HUES48 (cell line): ENCODE data around the gene PCSK2.

Experiments
- H3K27ac ChIP-seq: one replicate; pipeline ENCODE4 v1.7.0; 2013; ENCODE audit warnings: low read depth, low read length, inconsistent platforms
- H3K27me3 ChIP-seq: 2 replicates; pipeline ENCODE4 v1.6.1; 2013; ENCODE audit warnings: mild to moderate bottlenecking, low read length; ENCODE audit not compliant: control insufficient read depth, insufficient read depth
- H3K36me3 ChIP-seq: 2 replicates; pipeline ENCODE4 v1.6.1; 2013; ENCODE audit warnings: low read length; ENCODE audit not compliant: control insufficient read depth, insufficient read depth
- H3K4me1 ChIP-seq: 2 replicates; pipeline ENCODE4 v1.6.1; 2013; ENCODE audit warnings: mild to moderate bottlenecking, low read length; ENCODE audit not compliant: control insufficient read depth, insufficient read depth
- H3K4me3 ChIP-seq: 2 replicates; pipeline ENCODE4 v1.5.1; 2013; ENCODE audit warnings: mild to moderate bottlenecking, low read depth, low read length
- H3K9ac ChIP-seq: 2 replicates; pipeline ENCODE4 v1.6.1; 2013; ENCODE audit warnings: mild to moderate bottlenecking, low read depth, low read length, moderate library complexity
- H3K9me3 ChIP-seq: 2 replicates; pipeline ENCODE4 v1.6.1; 2013; ENCODE audit warnings: low read length; ENCODE audit not compliant: control insufficient read depth, insufficient read depth

PCSK2 gene

DNA sequence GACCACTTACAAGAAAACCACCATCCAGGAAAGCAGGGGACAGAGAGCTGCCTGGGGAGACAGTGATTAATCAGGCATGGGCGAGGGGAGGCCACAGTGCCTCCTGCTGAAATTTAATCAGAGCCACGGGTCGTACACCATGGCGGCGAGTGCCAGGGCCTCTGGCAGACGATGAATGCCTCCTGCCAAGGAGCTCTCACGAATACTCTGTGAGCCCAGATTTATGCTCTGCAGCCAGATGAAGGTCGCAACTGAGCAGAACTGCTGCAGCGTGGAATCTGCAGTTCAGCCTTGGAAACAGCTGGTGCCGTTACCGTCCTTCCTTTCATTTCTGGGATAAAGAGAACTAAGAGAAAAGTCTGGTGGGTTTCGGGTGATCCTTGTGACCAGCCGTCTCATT lies 218.7 kb downstream of the PCSK2 start:
- Histone ChIP-seq H3K27ac (no peak overlapping the region), H3K4me1 (no peaks in the 10 kb centered on the region), H3K9ac (no peak overlapping the region), H3K27me3 (no peaks in the 10 kb centered on the region), H3K9me3 (no peaks in the 10 kb centered on the region), H3K36me3 (no peaks in the 10 kb centered on the region), H3K4me3 (no peak overlapping the region)

DNA sequence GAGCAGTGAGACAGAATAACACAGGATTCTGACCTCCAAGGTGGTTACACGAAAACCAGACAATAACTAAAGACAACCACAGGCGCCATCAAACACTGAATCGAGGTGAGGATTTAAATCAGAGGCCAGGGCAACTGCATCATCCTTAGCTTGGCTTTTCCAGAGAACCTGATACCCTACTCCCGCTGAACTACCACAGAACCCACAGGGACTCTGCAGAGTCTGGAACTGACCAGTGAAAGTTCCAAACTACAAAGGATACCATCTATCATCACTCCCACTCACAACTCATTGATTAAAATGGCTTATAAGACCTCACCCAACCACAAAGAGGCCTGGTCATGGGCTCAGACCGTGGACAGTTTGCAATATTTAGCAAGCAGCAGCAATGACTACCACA lies 219.3 kb downstream of the PCSK2 start:
- Histone ChIP-seq H3K4me3 (no peak overlapping the region), H3K27me3 (no peaks in the 10 kb centered on the region), H3K9ac (no peak overlapping the region), H3K36me3 (no peaks in the 10 kb centered on the region), H3K4me1 (no peaks in the 10 kb centered on the region), H3K27ac (no peak overlapping the region), H3K9me3 (no peaks in the 10 kb centered on the region)

DNA sequence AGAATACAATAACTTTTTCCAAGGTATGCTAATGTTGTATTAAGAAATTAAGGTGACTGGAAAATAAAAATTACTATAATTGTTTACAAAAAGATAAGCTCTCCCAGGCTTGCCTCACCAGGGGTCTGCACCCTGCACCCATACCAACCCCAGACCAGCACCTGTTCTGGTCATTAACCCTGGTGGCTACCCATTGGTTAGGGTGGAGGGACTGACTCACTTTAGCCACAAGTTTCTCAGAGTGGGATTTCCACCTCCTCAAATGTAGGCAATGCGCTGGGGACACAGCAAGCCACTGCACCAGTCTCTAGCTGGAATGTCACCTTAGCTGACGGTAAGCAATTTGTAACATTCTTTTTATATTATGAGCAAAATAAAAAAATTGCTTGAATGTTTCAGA lies 221.2 kb downstream of the PCSK2 start:
- Histone ChIP-seq H3K36me3 (no peaks in the 10 kb centered on the region), H3K27me3 (no peaks in the 10 kb centered on the region), H3K27ac (no peak overlapping the region), H3K9me3 (no peaks in the 10 kb centered on the region), H3K4me3 (no peak overlapping the region), H3K9ac (no peak overlapping the region), H3K4me1 (no peaks in the 10 kb centered on the region)

DNA sequence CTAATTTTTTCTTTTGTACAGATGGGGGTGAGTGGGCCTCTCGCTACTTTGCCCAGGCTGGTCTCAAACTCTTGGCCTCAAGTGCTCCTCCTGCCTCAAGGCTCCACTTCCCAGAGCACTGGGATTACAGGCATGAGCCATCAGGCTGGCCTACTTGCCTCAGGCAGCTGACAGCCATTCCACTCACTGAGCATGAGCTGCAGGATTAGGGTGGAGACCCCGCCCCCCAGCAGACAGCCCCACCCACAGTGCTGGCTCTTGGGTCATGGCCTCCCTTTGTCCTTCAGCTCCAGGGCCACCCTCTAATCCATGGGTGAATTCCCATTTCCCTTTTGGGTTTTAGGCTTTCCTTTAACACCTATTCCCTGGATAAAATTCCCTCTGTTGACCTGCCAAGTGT lies 222.2 kb downstream of the PCSK2 start:
- no peaks in the 10 kb centered on the region for H3K4me1 ChIP-seq
- H3K27ac ChIP-seq, result no peak overlapping the region
- H3K4me3 ChIP-seq, result no peak overlapping the region
- no peak overlapping the region for H3K9ac ChIP-seq
- H3K27me3 ChIP-seq, result no peaks in the 10 kb centered on the region
- H3K36me3 ChIP-seq, result no peaks in the 10 kb centered on the region
- H3K9me3 ChIP-seq, result no peaks in the 10 kb centered on the region

DNA sequence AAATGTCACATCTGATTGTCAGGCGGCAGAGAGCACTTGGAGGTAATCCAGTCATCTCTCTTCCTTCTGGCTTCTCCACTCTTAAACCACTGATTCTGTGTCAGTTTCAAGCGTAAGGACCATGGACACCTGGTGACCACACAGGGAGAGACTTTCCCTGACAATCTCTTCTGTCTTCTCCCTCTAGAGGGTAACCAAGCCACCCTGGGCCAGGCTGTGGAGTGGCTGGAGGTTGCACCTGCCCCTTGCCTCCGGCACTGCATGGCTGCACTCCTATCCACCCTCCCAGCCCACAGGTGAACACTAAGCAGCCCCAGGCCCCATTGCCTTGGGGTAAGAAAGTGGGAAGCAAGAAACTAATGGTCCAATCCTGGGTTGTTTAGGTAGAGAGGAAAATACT lies 225.6 kb downstream of the PCSK2 start:
- Histone ChIP-seq H3K27ac (no peak overlapping the region), H3K4me1 (no peaks in the 10 kb centered on the region), H3K27me3 (no peaks in the 10 kb centered on the region; the same call in 1 of the 2 replicates)

DNA sequence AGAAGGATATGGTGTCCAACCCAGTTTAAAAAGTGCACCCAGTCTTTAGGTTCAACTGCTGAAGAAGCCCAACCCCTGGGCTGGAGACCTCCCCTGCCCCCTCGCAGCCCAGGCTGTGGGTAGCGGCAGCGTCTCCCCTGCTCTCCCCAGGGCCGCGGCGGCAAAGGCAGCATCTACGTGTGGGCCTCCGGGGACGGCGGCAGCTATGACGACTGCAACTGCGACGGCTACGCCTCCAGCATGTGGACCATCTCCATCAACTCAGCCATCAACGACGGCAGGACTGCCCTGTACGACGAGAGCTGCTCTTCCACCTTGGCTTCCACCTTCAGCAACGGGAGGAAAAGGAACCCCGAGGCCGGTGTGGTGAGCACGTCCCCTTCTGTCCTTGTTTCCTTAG lies 226.8 kb downstream of the PCSK2 start:
- H3K27me3 ChIP-seq, result no peaks in the 10 kb centered on the region; the same call in 1 of the 2 replicates
- H3K9ac ChIP-seq, result no peak overlapping the region
- H3K4me3 ChIP-seq, result no peak overlapping the region
- H3K9me3 ChIP-seq, result no peaks in the 10 kb centered on the region
- H3K4me1 ChIP-seq, result no peaks in the 10 kb centered on the region
- H3K36me3 ChIP-seq, result no peaks in the 10 kb centered on the region
- H3K27ac ChIP-seq, result no peak overlapping the region

More for the DNA sequence above, 225.6 kb downstream of the PCSK2 start:
- no peak overlapping the region for H3K4me3 ChIP-seq
- no peaks in the 10 kb centered on the region for H3K36me3 ChIP-seq
- H3K9me3 ChIP-seq, result no peaks in the 10 kb centered on the region
- H3K9ac ChIP-seq, result no peak overlapping the region

DNA sequence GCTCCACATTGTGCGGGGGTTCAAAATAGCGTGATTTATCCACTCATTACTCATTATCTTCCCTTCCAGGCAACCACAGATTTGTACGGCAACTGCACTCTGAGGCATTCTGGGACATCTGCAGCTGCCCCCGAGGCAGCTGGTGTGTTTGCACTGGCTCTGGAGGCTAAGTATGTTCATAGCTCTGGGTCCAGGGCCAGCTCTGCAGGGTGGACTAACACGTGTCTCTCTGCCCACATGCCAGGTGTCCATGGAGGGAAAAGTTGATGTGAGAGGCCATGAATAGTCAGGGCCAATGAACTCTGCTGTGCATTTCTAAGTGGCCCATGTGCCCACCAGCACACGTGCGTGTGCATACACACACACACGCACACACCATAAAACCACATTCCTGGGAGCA lies 229.4 kb downstream of the PCSK2 start:
- no peaks in the 10 kb centered on the region; the same call in 1 of the 2 replicates for H3K27me3 ChIP-seq
- no peaks in the 10 kb centered on the region for H3K4me1 ChIP-seq
- no peak overlapping the region for H3K4me3 ChIP-seq
- no peak overlapping the region for H3K27ac ChIP-seq
- no peak overlapping the region for H3K9ac ChIP-seq
- no peaks in the 10 kb centered on the region for H3K36me3 ChIP-seq
- H3K9me3 ChIP-seq, result no peaks in the 10 kb centered on the region

DNA sequence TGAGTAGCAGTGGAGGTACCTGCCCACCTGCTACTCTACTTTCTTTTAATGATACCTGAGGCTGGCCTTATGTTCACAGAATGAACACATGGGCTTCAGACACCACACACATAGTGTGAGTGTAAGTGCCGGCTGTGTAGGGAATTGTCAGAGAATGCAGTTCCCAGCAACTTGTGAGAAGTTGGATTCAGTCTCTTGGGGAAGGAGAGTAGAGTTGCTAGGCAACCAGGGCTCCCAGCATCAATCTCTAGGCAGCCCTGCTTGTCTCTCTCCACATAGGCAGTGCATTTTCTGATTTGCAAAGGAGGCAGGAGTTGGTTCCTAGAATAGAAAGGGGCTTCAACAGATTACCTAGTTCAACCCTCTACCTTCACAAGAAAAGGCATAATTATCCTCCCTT lies 230.2 kb downstream of the PCSK2 start:
- Histone ChIP-seq H3K4me3 (no peak overlapping the region), H3K27ac (no peak overlapping the region), H3K9me3 (no peaks in the 10 kb centered on the region), H3K9ac (no peak overlapping the region), H3K4me1 (no peaks in the 10 kb centered on the region), H3K36me3 (no peaks in the 10 kb centered on the region), H3K27me3 (no peaks in the 10 kb centered on the region; the same call in 1 of the 2 replicates)

DNA sequence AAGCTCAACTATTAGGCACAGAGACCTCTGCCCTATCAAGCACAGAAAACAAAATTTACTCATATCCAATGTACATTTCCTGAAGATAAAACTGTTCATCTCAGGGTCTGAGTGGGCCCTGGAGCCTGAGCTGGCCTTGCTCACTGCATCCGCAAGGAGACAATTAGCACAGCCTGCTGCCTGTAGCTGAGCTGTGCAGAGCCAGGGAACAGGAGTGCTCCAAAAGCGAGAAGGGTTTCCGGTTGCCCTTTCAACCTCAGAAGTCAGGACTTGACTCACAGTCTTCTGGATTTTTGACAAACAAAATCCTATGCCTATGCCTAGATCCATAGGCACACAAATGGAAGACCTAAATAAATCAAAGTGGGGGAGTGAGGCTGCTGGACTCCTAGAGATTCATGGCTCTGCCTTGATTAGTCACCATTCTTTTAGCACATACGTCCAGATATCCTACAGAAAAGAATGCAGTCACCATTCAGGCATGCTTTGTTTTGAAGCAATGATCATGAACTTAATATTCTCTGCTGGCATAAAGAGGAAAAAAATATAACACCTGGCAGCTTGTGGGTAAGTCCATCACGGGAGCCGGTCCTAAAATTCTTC lies 230.8 kb downstream of the PCSK2 start:
- no peak overlapping the region for H3K9ac ChIP-seq

DNA sequence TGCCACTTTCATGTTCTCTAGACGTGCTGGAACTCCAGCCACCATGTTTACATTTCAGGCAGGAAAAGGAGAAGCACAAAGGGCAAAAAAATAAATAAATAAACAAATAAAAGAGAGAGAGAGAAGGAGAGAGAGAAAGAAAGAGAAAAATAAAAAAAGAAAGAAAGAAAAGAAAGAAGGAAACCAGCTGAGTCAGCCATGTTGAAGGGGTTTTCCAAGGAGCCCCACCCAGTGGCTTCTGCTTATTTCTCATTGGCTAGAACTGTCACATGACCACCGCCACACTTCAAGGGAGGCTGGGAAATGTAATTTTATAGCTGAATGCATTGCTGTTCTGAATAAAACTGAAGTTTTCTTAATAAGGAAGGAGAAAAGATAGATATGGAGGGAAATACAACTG lies 233.3 kb downstream of the PCSK2 start:
- Histone ChIP-seq H3K27ac (no peak overlapping the region), H3K4me1 (no peaks in the 10 kb centered on the region), H3K9ac (no peak overlapping the region), H3K27me3 (no peaks in the 10 kb centered on the region), H3K9me3 (no peaks in the 10 kb centered on the region), H3K4me3 (no peak overlapping the region), H3K36me3 (no peaks in the 10 kb centered on the region)

More for the DNA sequence above, 230.8 kb downstream of the PCSK2 start:
- H3K4me1 ChIP-seq, result no peaks in the 10 kb centered on the region
- H3K4me3 ChIP-seq, result no peak overlapping the region
- no peaks in the 10 kb centered on the region; the same call in 1 of the 2 replicates for H3K27me3 ChIP-seq
- no peaks in the 10 kb centered on the region for H3K9me3 ChIP-seq
- H3K36me3 ChIP-seq, result no peaks in the 10 kb centered on the region
- H3K27ac ChIP-seq, result no peak overlapping the region

DNA sequence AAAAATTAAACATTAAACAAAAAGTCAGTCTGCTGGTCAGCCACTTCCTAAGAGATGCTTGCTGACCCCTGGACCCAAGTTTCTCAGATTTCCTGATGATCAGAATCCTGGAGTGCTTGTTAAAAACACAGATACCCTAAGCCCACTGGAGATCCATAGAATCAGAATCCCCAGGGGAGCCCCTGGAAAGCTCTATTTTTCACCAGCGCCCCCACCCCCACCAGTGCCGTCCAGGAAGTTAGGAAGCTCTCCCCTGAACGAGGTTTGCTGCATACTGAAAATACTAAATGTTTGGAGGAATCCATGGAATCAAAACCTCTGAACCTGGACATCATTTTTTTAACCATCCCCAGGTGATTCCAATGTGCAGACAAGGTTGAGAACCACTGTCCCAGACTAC lies 235.1 kb downstream of the PCSK2 start:
- Histone ChIP-seq H3K9ac (no peak overlapping the region), H3K4me3 (no peak overlapping the region), H3K27me3 (no peaks in the 10 kb centered on the region), H3K4me1 (no peaks in the 10 kb centered on the region), H3K27ac (no peak overlapping the region), H3K36me3 (no peaks in the 10 kb centered on the region), H3K9me3 (no peaks in the 10 kb centered on the region)
